T-helper 1 cell (primary cell): Measurements from ENCODE around the gene OR8H1.

Experiments used
- DNase-seq, 5 donors: peaks; one replicate each; pipeline ENCODE4 v3.0.0-alpha.2; 2012 to 2020
- total RNA-seq, 4 donors: gene quantifications; one replicate each; lab custom pipeline; 2026; lab: John Stamatoyannopoulos, UW

OR8H1 gene
- total RNA-seq = 0 reads per million in 4 donors

DNA sequence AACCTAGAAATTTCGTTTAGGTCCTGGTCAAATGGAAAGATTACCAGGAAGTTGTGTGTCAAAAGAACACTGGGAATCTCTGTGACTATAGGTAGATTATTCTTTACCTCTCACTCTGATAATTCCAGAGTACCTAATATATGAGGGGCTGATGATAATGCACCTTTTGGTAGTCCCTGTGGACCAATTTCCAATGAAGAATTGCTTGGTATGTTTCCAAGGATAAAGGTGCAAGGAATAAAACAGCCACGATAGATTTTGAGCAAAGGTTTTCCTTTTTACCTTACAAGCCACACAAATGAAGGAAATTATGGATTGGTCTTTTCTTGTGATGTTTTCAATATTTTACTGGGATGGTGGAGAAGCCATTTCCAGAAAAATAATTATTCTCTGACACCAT lies at the start of gene OR8H1:
OR8H1 (minus strand) TSS at position 101 of the 400 bp plus-strand sequence. CDS start 1,192 bp downstream, outside the sequence.
- no peak for DNase-seq

DNA sequence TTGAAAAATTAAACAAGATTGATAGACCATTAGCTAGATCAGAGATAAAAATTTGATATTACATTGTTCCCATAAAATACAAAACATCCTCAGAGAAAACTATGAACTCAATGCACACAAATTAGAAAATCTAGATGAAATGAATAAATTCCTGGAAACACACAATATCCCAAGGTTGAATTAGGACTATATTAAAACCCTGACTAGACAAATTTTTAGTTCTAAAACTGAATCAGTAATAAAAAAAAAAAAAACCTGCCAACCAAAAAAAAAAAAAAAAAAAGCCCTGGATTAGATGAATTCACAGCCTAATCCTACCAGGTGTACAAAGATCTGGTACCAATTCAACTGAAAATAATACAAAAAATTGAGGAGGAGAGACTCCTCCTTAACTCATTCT lies 48.2 kb upstream of the OR8H1 start:
- no peak for DNase-seq

GRCh38 chr11:56333156-56333555 lies 41.1 kb upstream of the OR8H1 start:
- DNase-seq = no peak

DNA sequence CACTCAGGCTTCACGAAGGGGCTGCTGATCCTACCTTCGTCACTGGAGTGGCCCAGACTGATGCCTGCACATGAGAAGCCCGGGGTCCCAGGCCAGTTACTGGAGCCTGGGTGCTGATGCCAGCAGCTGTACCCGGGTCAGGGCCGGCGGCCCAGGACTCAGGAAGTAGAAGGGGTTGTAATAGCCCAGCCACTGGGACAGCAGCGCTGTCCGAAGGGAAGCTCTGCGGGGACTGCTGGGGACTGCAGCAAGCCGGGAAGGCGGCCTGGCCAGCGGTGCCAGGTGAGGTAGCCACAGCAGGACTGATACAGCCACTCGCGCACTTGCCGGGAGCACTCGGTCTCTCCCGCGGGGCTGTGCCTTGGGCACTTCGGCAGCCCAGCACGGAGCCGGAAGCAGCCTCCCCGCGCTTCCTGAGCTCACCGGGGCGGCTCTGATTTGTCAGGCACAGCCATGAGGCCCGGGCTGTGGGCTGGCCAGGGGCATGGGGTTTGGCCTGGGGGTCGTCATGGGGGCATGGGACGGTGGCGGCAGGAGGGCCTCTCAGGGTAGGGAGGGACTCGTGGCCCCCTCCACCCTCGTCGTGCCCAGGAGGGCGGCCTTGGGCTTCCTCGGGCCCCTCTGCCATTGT lies 39.9 kb upstream of the OR8H1 start:
- DNase-seq = no peak

DNA sequence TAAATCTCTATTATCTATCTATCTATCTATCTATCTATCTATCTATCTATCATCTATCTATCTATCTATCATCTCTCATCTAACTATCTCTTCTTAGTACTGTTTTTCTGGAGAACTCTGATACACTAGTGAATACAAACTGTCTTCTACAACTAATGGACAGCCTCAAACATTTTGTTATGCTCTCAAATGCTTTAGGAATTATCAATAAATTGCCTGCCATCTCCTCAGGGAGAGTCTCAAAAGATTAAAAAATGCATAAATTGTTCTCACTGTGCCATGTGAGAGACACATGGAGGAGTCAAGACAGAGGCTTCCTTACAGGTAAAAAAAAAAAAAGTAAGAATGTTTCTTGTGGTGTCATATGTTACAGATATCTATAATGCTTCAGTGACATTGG lies 22.8 kb upstream of the OR8H1 start, which contains the start of gene OR8K3:
OR8K3 (plus strand) TSS at position 301 of the 400 bp plus-strand sequence. CDS start 3,163 bp downstream, outside the sequence.
- no peak for DNase-seq

GRCh38 chr11:56307836-56308235 lies 15.8 kb upstream of the OR8H1 start:
- DNase-seq = no peak

- no peak for DNase-seq
Observed at GRCh38 chr11:56296898-56297297, 4.8 kb upstream of the OR8H1 start.

- no peak for DNase-seq
Observed at GRCh38 chr11:56273854-56274253, 18.2 kb downstream of the OR8H1 start, which contains the start of gene OR5T1. OR5T1 (plus strand) TSS chr11:56274154; CDS start chr11:56275639, 1,485 bp downstream.

DNA sequence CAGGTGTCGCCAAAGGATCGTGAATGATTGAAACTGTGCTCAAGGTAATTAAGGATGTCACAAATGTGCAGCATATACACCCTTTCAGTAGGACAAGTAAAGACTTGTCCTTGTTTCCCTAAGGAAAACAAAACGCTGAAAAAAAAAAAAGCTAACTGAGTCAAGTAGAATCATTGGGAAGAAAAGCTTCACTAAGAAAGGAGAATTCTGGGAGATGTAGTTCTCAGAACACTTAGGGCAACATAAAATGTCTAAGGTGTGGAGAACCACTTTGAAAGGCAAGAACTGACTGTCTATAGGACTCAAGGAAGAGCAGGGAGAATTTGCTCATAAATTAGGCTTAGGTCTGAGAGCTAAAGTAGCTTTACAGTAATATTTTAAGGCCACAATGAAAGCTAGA lies 21.0 kb downstream of the OR8H1 start:
- no peak for DNase-seq

- no peak for DNase-seq
Observed at GRCh38 chr11:56251954-56252353, 40.1 kb downstream of the OR8H1 start, which contains the start of gene OR5T3. OR5T3 (plus strand) TSS chr11:56252254; CDS start chr11:56252254, 0 bp downstream.
